CD4-positive, alpha-beta memory T cell (primary cell): Measurements from ENCODE around the gene SULT4A1. TPM values are rescaled to one million over a fixed set of nuclear protein-coding genes. Genes with fewer than 3 reads are reported as not detected.
A peak's percentile ranks its signal among the peaks of the same experiment; 100 is the strongest.

Experiments
- CTCF ChIA-PET: fragments of 350-600 bp; sonication (Branson Sonifier 250); formaldehyde crosslinking; loops from one replicate; lab custom pipeline; 2021; ENCODE audit warnings: inconsistent platforms; ENCODE audit not compliant: partially characterized antibody; lab: Charles Lee
- POLR2A ChIA-PET: fragments of 350-600 bp; sonication (Branson Sonifier 250); formaldehyde crosslinking; loops from one replicate; lab custom pipeline; 2021; ENCODE audit not compliant: partially characterized antibody; lab: Charles Lee
- DNase-seq, 5 donors: peaks; one replicate each; pipeline versions ENCODE4 v3.0.0 to v3.0.0-alpha.2; 2020 to 2022; ENCODE audit warnings: mixed read lengths in 1 of 5
- H3K27ac ChIP-seq: one replicate; pipeline ENCODE4 v1.7.0; 2013; ENCODE audit warnings: low read depth, low read length
- H3K27me3 ChIP-seq: 2 replicates; pipeline ENCODE4 v1.7.0; 2013; ENCODE audit warnings: mild to moderate bottlenecking, low read length, moderate library complexity; ENCODE audit not compliant: insufficient read depth
- H3K36me3 ChIP-seq: 2 replicates; pipeline ENCODE4 v1.7.0; 2013; ENCODE audit warnings: mild to moderate bottlenecking, low read length, moderate library complexity; ENCODE audit not compliant: insufficient read depth
- H3K4me1 ChIP-seq: 2 replicates; pipeline ENCODE4 v1.7.0; 2013; ENCODE audit warnings: mild to moderate bottlenecking, low read length, moderate library complexity; ENCODE audit not compliant: insufficient read depth
- H3K4me3 ChIP-seq, 2 donors: one replicate each; pipeline ENCODE4 v1.7.0; 2013; ENCODE audit warnings: low read length in 2 of 2, mild to moderate bottlenecking in 1 of 2
- H3K9me3 ChIP-seq, 2 donors: one replicate each; pipeline ENCODE4 v1.7.0; 2013; ENCODE audit warnings: low read length in 2 of 2, control low read depth in 1 of 2; ENCODE audit not compliant: control insufficient read depth in 1 of 2
- H3K27ac Mint-ChIP-seq, 7 donors: one replicate each; pipeline ENCODE4 v1.8.0; 2020 to 2021; ENCODE audit warnings: mixed read lengths in 7 of 7, mild to moderate bottlenecking in 6 of 7, inconsistent platforms in 3 of 7, moderate library complexity in 3 of 7
- H3K27me3 Mint-ChIP-seq, 2 donors: one replicate each; pipeline ENCODE4 v1.8.0; 2020 to 2021; ENCODE audit warnings: mixed read lengths in 2 of 2
- H3K36me3 Mint-ChIP-seq, 2 donors: one replicate each; pipeline ENCODE4 v1.8.0; 2020 to 2021; ENCODE audit warnings: mixed read lengths in 2 of 2, inconsistent platforms in 1 of 2, mild to moderate bottlenecking in 1 of 2
- H3K4me1 Mint-ChIP-seq, 4 donors: one replicate each; pipeline ENCODE4 v1.8.0; 2020 to 2021; ENCODE audit warnings: mixed read lengths in 4 of 4, mild to moderate bottlenecking in 1 of 4
- H3K4me3 Mint-ChIP-seq, 8 donors: one replicate each; pipeline ENCODE4 v1.8.0; 2020 to 2021; ENCODE audit warnings: mixed read lengths in 8 of 8, mild to moderate bottlenecking in 7 of 8, moderate library complexity in 6 of 8, inconsistent platforms in 3 of 8
- H3K9me3 Mint-ChIP-seq, 8 donors: one replicate each; pipeline ENCODE4 v1.8.0; 2020 to 2021; ENCODE audit warnings: mixed read lengths in 8 of 8, mild to moderate bottlenecking in 5 of 8, inconsistent platforms in 3 of 8, moderate library complexity in 1 of 8
- intact Hi-C: fragments of 100-400 bp; cut with micrococcal nuclease; formaldehyde crosslinking; loops from one replicate; pipeline ENCODE4 v1.15.1; 2023
- polyA plus RNA-seq, 2 donors: library from polyadenylated mRNA; unstranded; fragments of 300-500 nt; fragmentation: Illumina TruSeq; gene quantifications; one replicate each; pipeline ENCODE4 v1.2.3, GENCODE V29; 2021
- total RNA-seq, 2 experiments: library from RNA; stranded (reverse); gene quantifications; one replicate each; pipeline ENCODE4 v1.2.3, GENCODE V29; 2021

The SULT4A1 gene
- total and polyA plus RNA-seq, 4 experiments from 2014 or later: not detected

DNA sequence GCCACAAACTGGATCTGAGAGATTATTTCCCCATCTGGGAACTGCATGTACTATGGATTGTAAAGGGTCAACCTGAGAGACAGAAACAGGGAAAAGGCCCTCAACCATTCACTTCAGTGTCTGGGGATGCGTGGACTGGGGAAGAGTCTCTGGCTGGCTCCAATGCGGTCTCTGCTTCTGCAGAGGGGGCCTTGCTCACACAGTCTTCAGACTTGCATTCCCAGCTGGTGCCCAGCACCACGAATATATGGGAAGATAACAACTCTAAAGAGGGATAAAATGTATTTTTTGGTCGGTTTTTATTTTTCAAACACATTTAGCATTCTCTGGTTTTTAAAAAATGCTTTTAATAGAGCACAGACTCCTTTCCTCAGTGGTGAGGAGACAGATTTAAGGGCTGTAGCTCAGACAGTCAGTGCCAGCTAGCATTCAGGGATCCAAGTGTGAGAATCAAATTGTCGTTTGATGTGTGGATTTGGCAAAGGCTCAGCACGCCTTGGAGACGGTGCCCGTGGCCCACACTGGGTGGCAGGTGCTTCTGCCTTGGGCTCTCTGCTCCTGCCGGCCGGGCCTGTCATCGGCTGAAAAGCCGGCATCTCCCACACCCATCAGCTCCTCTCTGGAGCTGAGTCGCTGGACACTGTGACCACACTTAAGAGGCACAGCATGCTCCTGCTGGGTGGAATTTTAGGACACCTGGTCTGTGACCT, 42.2 kb downstream of the SULT4A1 start:
- Mint-ChIP-seq H3K36me3 (no peaks in the 10 kb centered on the region), H3K27ac (no peak overlapping the region), H3K9me3 (no peaks in the 10 kb centered on the region), H3K27me3 (peaks cover 8% of the 10 kb centered on the region in 2 donors), H3K4me3 (no peak overlapping the region), H3K4me1 (no peaks in the 10 kb centered on the region)
- ChIA-PET POLR2A (no interaction called here), CTCF (no interaction called here)
- DNase-seq: no peak
- intact Hi-C loops: no loop called here
- Histone ChIP-seq H3K9me3 (no peaks in the 10 kb centered on the region), H3K4me1 (no peaks in the 10 kb centered on the region), H3K4me3 (no peak overlapping the region), H3K27ac (no peak overlapping the region), H3K27me3 (no peaks in the 10 kb centered on the region), H3K36me3 (no peaks in the 10 kb centered on the region)

DNA sequence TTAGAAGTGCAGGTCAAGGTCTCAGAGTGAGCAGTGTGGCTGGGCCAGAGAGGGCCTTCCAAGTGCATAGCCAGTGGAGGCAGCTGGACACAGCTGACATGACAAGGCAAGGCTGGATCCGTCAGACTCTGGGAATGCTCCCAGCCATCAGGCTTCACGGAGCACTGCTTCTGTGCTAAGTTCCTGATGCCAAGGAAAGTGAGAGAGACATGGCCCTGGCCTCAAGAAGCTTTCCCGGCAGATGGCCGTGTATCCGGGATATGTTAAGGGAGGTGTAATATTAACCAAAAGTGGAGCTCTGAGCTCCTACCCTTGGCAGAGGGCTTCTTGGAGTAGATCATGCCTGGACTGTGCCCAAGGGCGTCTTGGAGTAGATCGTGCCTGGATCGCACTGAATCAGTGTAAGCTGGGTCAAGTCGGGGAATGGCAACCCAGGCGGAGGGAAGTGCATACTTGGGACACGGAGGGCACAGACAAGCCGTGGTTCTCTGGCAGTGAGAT, 42.8 kb downstream of the SULT4A1 start:
- no peaks in the 10 kb centered on the region for H3K4me1 ChIP-seq
- no peak overlapping the region for H3K27ac Mint-ChIP-seq
- DNase-seq: no peak
- no peaks in the 10 kb centered on the region for H3K9me3 ChIP-seq
- POLR2A ChIA-PET: no interaction called here
- no peaks in the 10 kb centered on the region for H3K36me3 Mint-ChIP-seq
- H3K4me1 Mint-ChIP-seq: peaks cover 0 to 1% (median 0%) of the 10 kb centered on the region in 4 donors
- H3K36me3 ChIP-seq: no peaks in the 10 kb centered on the region
- H3K27ac ChIP-seq: no peak overlapping the region
- H3K9me3 Mint-ChIP-seq: no peaks in the 10 kb centered on the region
- no peak overlapping the region for H3K4me3 Mint-ChIP-seq
- peaks cover 8% of the 10 kb centered on the region in 2 donors for H3K27me3 Mint-ChIP-seq
- intact Hi-C loops: no loop called here
- H3K27me3 ChIP-seq: no peaks in the 10 kb centered on the region
- H3K4me3 ChIP-seq: no peak overlapping the region
- CTCF ChIA-PET: no interaction called here

DNA sequence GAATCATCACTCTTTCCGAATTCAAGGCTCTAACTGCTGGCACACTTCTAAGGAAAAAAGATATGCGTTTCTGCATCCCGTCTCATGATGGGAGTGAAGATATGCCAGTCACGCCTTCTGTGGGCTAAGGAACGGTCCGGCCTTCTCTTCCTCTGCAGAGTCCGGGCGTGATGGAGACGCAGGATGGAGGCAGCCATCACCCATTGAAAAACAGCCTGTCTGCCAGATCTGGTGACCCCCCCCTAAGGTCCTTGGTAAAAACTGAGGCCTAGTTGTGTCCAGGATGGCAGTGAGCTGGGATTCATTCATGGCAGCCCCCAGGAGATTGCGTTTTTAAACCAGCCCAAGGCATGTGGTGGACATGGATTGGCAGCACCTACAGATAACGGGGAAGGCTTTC, 43.3 kb downstream of the SULT4A1 start:
- H3K27me3 Mint-ChIP-seq: peaks cover 8% of the 10 kb centered on the region in 2 donors
- ChIA-PET CTCF (no interaction called here), POLR2A (no interaction called here)
- Histone ChIP-seq H3K4me1 (no peaks in the 10 kb centered on the region), H3K27ac (no peak overlapping the region), H3K36me3 (no peaks in the 10 kb centered on the region), H3K27me3 (no peaks in the 10 kb centered on the region), H3K9me3 (no peaks in the 10 kb centered on the region), H3K4me3 (no peak overlapping the region)
- intact Hi-C loops: no loop called here
- no peak overlapping the region for H3K4me3 Mint-ChIP-seq
- DNase-seq: no peak
- H3K9me3 Mint-ChIP-seq: no peaks in the 10 kb centered on the region
- peaks cover 0 to 6% (median 3%) of the 10 kb centered on the region in 4 donors for H3K4me1 Mint-ChIP-seq
- no peaks in the 10 kb centered on the region for H3K36me3 Mint-ChIP-seq
- no peak overlapping the region for H3K27ac Mint-ChIP-seq

DNA sequence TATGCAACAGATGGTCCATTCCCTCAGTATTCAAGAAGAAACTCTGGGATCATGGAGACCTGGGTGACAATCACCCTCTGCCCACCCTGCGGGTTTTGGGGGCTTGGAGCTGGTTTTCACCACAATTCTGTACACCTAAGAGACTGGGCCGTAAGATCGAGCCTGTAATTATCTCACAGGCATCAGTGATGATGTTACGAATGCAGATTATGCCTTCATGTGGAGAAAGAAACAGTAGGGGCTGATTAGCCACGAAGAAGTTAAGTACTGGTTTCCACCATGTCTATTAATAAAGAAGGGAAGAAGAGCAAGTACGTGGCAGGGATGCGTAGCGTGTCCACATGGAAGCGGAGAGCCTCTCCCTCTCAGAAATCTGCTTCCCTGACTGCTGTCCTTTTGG, 44.9 kb downstream of the SULT4A1 start:
- CTCF ChIA-PET: no interaction called here
- intact Hi-C loops: no loop called here
- peaks cover 3 to 5% of the 10 kb centered on the region in 2 donors for H3K27me3 Mint-ChIP-seq

GRCh38 chr22:43814264-43814663, 48.0 kb downstream of the SULT4A1 start:
- ChIA-PET CTCF (no interaction called here), POLR2A (interaction anchor here (0.6 kb wide), 1 partner anchor 134 kb away, joined by 3 read pairs; no protein-coding TSS in a partner anchor)
- no peaks in the 10 kb centered on the region for H3K27me3 ChIP-seq
- H3K27ac Mint-ChIP-seq: peak overlapping the region in 2 of 7 donors; percentile 5 to 50
- H3K9me3 Mint-ChIP-seq: peaks cover 0 to 3% (median 0%) of the 10 kb centered on the region in 8 donors
- peaks cover 18% of the 10 kb centered on the region for H3K4me1 ChIP-seq
- intact Hi-C loops: no loop called here
- no peaks in the 10 kb centered on the region for H3K27me3 Mint-ChIP-seq
- no peaks in the 10 kb centered on the region for H3K9me3 ChIP-seq
- peak overlapping the region in 7 of 8 donors; percentile 3 to 79 (median 39) for H3K4me3 Mint-ChIP-seq
- no peaks in the 10 kb centered on the region for H3K36me3 ChIP-seq
- H3K4me3 ChIP-seq: no peak overlapping the region
- H3K36me3 Mint-ChIP-seq: peaks cover 0 to 4% of the 10 kb centered on the region in 2 donors
- no peak overlapping the region for H3K27ac ChIP-seq
- no peak for DNase-seq
- peaks cover 18 to 38% (median 21%) of the 10 kb centered on the region in 4 donors for H3K4me1 Mint-ChIP-seq

More for the DNA sequence above, 44.9 kb downstream of the SULT4A1 start:
- Histone ChIP-seq H3K27ac (no peak overlapping the region), H3K9me3 (no peaks in the 10 kb centered on the region), H3K27me3 (no peaks in the 10 kb centered on the region), H3K36me3 (no peaks in the 10 kb centered on the region), H3K4me3 (no peak overlapping the region), H3K4me1 (peaks cover 12% of the 10 kb centered on the region)
- Mint-ChIP-seq H3K36me3 (no peaks in the 10 kb centered on the region), H3K9me3 (no peaks in the 10 kb centered on the region), H3K27ac (no peak overlapping the region), H3K4me1 (peaks cover 12 to 19% (median 13%) of the 10 kb centered on the region in 4 donors), H3K4me3 (no peak overlapping the region)
- POLR2A ChIA-PET: no interaction called here
- no peak for DNase-seq

- H3K9me3 ChIP-seq: no peaks in the 10 kb centered on the region
- H3K4me3 ChIP-seq: peak overlapping the region; percentile 93 to 99
- no peak for DNase-seq
- peak overlapping the region; percentile 63 for H3K27ac ChIP-seq
- CTCF ChIA-PET: no interaction called here
- Mint-ChIP-seq H3K36me3 (peaks cover 0 to 4% of the 10 kb centered on the region in 2 donors), H3K27me3 (peaks cover 2 to 3% of the 10 kb centered on the region in 2 donors), H3K9me3 (peaks cover 0 to 3% (median 0%) of the 10 kb centered on the region in 8 donors), H3K4me1 (peaks cover 18 to 38% (median 21%) of the 10 kb centered on the region in 4 donors), H3K27ac (peak overlapping the region; percentile 68 to 97 (median 94)), H3K4me3 (peak overlapping the region; percentile 92 to 96 (median 94))
- intact Hi-C loops: loop anchor here (1.0 kb wide), 1 partner anchor 142 kb away; the partner anchor contains the start of gene SAMM50
- H3K4me1 ChIP-seq: peaks cover 18% of the 10 kb centered on the region
- POLR2A ChIA-PET: interaction anchor here (0.9 to 2.8 kb wide), 3 partner anchors 13 to 142 kb away, joined by 3 to 11 read pairs (median 3); partner anchors contain the start of gene SAMM50
- H3K27me3 ChIP-seq: no peaks in the 10 kb centered on the region
- H3K36me3 ChIP-seq: no peaks in the 10 kb centered on the region
Observed at GRCh38 chr22:43812890-43813289, 49.4 kb downstream of the SULT4A1 start.

DNA sequence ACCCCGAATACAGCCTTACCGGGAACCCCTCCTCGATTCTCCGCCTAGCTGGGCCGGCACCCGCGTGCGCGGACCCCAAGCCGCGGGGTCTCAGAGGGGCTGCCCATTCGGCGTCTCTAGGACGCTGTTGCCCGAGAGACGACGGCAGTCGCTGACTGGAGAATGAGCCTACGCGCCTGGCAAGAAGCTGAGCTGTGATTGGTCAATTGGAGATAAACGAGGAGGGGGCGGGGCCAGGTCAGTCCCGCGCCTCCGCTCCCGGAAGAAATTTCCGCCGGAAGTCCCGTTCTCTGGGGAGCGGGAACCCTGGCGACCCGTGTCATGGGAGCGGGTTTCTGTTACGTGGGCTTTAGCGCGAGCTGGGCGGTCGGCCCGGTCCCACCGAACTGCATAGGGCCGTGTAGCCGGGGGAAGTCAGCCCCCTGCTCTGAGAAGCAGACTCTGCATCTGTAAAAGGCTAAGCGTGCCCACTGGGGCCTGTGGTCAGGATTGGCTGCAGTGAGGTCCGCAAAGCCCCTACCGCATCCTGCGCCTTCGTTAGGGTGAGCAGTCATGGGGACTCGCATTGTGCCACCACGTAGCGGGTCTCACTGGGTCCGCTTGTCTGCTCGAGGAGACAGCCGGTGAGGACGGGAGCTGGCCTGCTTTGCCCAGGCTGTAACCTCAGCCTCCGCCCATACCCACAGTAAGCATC, 50.0 kb downstream of the SULT4A1 start, which contains the start of gene EFCAB6:
EFCAB6 (minus strand) TSS at position 157 of the 694 bp plus-strand sequence. CDS start 29,987 bp downstream, outside the sequence.
- Histone ChIP-seq H3K4me3 (peak within 1 kb of the TSS; percentile 93 to 99), H3K36me3 (no peaks in the 10 kb centered on the region), H3K4me1 (peaks cover 18% of the 10 kb centered on the region), H3K27me3 (no peaks in the 10 kb centered on the region), H3K9me3 (no peaks in the 10 kb centered on the region), H3K27ac (peak within 1 kb of the TSS; percentile 63)
- DNase-seq: peak; percentile 85 to 90 (median 86)
- ChIA-PET CTCF (no interaction called here), POLR2A (interaction anchor here (0.7 to 2.8 kb wide), 5 partner anchors 14 to 852 kb away, joined by 3 to 11 read pairs (median 3); partner anchors contain the start of gene SAMM50)
- Mint-ChIP-seq H3K9me3 (peaks cover 0 to 3% (median 0%) of the 10 kb centered on the region in 8 donors), H3K27ac (peak within 1 kb of the TSS; percentile 77 to 97 (median 94)), H3K4me1 (peaks cover 18 to 38% (median 21%) of the 10 kb centered on the region in 4 donors), H3K36me3 (peaks cover 0 to 4% of the 10 kb centered on the region in 2 donors), H3K27me3 (peaks cover 3 to 7% of the 10 kb centered on the region in 2 donors), H3K4me3 (peak within 1 kb of the TSS; percentile 92 to 96 (median 94))
- intact Hi-C loops: loop anchor here (1.0 kb wide), 1 partner anchor 143 kb away; the partner anchor contains the start of gene SAMM50
